GM18873 (cell line): ENCODE results near the gene NOS1AP.

Experiments
- ATAC-seq: cut with Tn5 transposase; IDR thresholded peaks from one replicate; pipeline ENCODE4 v1.9.1; 2021; ENCODE audit warnings: mild to moderate bottlenecking, moderate library complexity, moderate number of reproducible peaks; ENCODE audit not compliant: unreplicated experiment, low FRiP score

The NOS1AP gene

DNA sequence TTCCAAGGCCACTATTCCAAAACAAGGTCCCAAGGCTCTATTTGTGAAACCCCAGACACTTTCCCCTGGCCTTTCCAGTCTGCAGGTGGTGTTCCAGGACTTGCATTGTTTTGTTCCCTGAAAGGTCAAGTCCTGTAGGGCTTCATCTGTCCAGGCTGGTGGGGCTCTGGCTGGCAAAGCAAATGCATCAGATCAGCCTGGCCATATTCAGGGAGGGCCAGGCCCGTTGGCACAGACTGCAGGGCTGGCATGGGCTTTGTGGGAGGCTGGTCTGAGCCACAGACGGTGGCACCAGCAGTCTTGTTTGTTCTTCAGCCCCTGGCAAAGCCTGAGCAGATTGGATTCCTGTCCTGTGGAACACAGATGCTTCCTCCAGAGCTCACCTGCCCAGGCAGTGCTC lies 214.2 kb downstream of the NOS1AP start:
- no peak for ATAC-seq

DNA sequence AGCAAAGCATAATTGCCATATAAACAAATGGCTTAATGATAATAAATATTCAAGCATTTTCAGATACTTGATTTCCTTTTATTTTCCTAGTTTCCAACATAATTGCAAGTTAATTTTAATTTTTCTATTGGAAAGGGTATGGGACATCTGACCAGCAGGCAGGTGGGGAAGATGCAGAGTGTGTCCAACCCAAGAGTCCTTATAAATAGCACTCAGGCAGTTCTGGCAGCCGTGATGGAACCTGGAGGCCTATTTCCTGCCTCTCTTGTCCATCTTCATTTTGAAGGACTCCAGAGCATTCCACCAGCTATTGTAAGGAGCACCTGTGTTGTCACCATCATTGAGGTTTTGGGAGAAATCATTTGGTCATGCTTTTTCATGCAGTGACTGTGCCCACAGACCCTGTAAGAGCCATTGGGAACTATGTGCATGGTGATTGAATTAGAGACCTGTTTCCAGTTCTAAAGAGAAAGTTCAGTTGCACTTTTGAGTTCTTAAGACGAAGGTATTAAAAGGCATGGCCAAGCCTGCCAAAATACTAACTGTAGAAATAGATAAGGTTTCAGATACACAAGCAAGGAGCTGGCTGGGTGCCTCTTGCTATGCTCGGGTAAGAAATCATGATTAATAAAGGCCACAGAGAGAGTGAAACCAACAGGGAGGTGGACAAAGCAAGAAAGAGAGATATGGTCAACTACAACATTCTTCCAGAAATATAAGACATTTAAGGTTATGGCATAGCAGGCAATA lies 214.9 kb downstream of the NOS1AP start:
- no peak for ATAC-seq

DNA sequence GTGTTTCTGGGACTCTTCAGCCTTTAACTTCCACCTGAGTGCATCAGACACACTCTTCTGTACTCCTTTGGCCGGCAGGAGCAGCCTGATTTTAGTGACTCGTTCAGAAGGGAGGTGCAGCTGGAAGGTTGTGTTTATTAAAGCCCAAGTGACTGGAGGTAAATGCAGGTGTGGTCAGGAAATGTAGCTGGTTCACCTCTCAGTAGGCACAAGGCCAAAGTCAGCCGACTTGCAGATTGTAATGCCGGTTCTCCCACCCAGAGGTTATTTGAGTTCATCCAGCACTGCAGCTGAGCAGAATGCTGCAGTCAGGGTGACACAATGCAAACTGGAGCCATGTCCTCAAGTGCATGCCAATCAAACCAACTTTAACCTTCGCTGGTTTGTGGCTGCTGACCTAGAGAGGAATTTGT lies 215.7 kb downstream of the NOS1AP start:
- ATAC-seq: no peak

GRCh38 chr1:162291000-162291399 lies 221.5 kb downstream of the NOS1AP start:
- no peak for ATAC-seq

GRCh38 chr1:162292422-162292849 lies 222.9 kb downstream of the NOS1AP start:
- no peak for ATAC-seq

GRCh38 chr1:162293073-162293692 lies 223.7 kb downstream of the NOS1AP start:
- no peak for ATAC-seq

DNA sequence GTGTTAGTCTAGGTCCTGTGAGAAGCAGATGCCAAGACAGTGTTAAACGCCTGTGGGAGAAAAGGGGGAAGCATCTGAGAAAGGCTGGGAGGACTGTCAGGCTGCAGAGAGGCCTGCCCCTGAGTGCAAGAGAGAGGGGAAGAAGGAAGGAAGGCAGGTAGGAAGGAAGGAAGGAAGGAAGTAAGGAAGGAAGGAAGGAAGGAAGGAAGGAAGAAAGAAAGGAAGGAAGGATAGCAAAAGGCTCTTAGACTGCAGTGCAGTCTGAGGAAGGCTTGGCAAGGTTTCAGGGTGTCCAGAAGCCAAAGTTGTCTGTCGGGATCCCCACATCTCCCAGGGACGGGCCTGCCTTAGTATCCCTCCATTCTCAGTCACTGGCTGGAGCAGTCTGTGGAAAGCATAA lies 224.5 kb downstream of the NOS1AP start:
- ATAC-seq: no peak

- no peak for ATAC-seq
Observed at GRCh38 chr1:162297208-162297607, 227.7 kb downstream of the NOS1AP start.

DNA sequence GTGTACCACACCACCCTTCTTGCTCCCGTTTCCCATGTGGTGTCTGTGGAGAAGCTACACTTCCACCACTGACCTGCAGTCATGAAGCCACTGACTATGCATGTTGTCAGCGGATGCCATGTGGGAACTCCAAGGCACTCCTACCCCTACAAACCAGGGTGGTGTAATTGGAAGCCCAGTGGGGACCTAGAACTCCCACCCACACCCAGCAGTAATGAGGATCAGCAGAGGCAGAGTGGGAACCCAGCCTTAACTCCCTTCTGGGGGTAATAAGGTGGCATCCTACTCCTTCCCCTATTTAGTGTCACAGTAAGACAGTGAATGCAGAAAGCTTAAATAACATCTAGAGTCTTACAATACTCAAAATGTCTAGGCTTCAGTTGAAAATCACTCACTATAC lies 228.8 kb downstream of the NOS1AP start:
- no peak for ATAC-seq

GRCh38 chr1:162299018-162299417 lies 229.5 kb downstream of the NOS1AP start:
- ATAC-seq: no peak

- ATAC-seq: no peak
Observed at GRCh38 chr1:162300057-162300917, 230.8 kb downstream of the NOS1AP start.

- ATAC-seq: no peak
Observed at GRCh38 chr1:162301696-162302095, 232.2 kb downstream of the NOS1AP start.

DNA sequence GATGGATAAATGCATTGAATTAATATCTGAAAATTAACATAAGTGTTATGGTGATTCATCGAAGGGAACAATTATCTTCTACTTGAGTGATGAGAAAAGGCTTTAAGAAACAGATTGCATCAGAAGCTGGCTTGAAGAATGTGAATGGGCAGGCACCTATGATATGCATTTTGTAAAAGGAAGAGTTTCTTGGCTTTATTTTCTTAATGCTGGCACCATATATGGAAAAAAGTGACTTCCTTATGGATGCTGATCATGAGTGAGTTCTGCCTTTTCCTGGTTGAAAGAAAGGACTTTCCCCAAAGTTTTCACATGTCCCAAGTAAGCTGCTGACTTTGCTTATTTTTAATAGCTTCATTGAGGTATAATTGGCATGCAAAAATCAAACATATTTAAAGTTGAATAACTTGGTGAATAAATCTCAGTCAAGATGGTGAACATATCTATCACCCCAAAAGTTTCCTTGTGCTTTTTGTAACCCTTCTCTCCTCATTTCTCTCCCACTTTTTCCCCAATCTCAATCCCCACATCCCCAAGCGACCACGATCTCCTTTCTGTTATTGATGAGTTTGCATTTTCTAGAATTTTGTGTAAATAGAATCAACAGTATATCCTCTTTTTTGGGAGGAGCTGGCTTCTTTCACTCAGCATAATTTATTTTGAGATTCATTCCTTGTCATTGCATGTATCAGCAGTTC lies 233.0 kb downstream of the NOS1AP start:
- ATAC-seq: no peak

GRCh38 chr1:162303004-162303344 lies 233.5 kb downstream of the NOS1AP start:
- no peak for ATAC-seq

DNA sequence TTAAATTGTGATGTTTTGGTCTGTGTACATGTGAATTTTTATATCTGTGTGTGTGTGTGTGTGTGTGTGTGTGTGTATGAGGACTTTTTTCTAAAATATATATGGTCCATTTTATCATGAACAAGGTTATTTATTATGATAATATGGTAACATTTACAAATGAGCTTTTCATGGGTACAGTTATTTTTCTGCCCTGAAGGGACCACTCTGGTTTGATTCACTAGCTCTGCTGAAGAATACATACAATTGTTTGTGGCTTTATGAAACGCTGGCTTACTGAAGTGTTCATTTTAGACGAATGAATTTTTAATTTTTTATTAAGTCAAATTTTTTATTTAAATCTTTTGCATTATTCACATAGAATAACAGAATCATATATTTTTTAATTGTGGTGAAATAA lies 235.2 kb downstream of the NOS1AP start:
- no peak for ATAC-seq

- ATAC-seq: no peak
Observed at GRCh38 chr1:162305969-162306368, 236.5 kb downstream of the NOS1AP start.

GRCh38 chr1:162310337-162310736 lies 240.8 kb downstream of the NOS1AP start:
- no peak for ATAC-seq

DNA sequence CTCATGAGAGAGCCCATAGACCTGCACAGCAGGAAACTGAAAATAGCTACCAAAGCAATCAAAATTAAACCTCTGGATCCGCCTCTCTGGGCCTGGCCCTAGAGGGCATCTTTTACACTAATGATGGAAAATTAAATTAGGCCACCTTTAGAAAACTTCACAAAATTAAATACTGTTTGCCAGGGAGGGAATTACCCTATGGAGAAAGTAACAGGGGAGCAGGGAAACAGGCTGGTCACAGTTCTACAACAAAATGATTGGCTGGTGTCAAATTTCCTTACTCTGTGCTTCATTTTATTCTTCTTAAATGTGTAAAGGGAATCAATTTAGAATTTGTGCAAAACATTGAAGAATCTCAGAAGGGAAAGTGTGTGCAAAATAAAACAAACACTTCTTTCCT lies 244.7 kb downstream of the NOS1AP start:
- no peak for ATAC-seq

DNA sequence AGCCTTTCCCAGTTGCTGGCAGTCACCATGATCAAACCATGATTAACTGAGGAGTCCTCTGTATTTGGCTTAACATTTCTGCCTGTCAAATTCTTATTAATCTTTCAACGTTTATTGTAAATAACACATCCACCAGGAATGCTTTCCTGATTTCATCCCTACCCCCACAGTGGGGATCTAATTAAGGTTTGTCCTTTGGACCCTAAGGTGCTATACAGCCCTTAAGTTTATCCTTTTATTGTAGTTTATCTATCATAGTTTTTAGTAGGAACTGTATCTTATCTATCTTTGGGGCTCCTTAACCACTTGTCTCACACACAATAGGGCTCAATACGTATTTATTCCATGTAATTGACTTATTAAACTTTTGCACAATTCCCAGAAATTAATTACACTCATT lies 246.2 kb downstream of the NOS1AP start:
- no peak for ATAC-seq

DNA sequence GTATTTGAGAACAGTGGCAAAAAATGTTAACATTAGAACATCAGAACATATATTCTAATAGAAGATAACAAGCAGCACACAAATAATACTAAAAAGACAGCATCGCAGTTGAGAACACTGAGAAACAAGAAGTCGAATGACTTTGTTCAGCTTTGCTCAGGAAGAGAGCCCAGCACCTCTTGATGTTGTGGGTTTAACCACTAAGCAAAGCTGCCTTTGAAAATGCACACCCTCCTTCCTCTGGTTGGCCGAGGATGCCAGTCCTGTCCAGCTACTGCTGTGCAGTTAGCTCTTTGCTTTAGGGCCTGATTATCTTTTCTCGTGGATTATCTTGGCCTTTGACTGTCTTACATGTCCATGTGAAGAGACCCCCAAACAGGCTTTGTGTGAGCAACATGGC lies 246.7 kb downstream of the NOS1AP start:
- ATAC-seq: no peak

- ATAC-seq: no peak
Observed at GRCh38 chr1:162317621-162318020, 248.1 kb downstream of the NOS1AP start.
